CD4-positive, alpha-beta T cell treated with Interleukin-2 at 100 ng/mL for 4 hours (primary cell): ENCODE results near the gene CDK5.
"Not testable (repeated sequence)": the region's sequence is repeated elsewhere in the genome, so short reads cannot be mapped to it uniquely, and the experiment has no call there.

Experiments
- DNase-seq: peaks from one replicate; pipeline ENCODE4 v3.0.0-alpha.2; 2020; ENCODE audit warnings: low spot score

Gene CDK5

DNA sequence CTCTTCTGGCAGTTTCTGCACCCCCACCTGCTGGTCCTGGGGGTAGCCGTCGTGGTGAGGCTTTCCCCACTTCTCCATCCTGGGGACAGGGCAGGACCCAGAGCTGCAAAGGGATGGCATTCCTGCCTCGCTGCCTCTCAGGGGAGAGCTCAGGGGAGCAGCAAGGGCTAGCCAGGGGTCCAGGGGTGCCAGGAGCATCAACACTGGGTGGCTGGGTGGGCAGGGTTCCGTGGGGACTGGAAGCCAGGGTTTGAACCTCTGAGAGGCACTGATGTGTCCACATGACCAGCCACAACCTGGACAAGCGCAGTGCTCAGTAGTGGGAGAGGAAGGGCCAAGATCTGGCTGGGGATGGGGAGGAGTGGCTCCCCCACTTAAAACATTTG lies 23.8 kb downstream of the CDK5 start:
- DNase-seq = no peak

DNA sequence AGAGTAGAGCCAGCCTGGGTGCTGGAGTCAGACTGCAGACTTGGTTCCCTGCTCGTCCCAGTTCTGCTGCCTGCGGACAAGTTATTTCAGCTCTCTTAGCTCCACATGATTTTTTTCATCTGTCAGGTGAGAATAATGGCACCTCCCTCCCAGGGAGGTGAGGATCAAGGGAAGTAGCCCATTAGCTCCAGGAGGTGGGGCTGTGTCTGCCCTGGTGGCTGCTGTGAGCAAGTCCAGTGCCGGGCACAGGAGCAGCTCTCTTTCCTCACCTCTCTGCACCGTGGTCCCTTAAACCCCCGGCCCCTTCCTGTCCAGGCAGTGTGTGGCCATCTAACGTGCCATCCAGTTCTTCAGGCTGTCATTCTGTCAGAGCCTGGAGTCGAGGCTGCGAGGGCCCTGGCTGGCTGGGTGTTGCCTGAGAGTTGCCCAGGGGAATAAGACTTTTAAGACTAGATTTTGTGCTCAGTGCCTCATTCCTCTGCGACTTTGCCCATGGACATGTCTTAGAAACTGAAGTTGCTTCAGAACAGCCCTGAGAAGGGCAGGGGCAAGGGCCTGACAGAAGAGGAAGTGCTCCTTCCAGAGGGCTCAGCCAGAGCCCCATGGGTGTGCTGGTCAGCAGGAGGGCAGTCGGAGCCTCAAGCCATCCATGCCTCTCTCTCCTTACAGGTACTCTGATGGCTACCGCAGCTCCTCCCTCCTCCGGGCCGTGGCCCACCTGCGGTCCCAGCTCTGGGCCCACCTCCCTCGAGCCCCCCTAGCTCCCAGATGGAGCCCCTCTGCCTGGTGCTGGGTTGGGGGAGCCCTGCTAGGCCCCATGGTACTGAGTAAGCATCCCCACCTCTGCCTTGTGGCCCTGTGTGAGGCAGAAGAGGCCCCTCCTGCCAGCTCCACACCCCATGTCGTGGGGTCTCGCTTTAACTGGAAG lies 24.5 kb downstream of the CDK5 start:
- no peak for DNase-seq

DNA sequence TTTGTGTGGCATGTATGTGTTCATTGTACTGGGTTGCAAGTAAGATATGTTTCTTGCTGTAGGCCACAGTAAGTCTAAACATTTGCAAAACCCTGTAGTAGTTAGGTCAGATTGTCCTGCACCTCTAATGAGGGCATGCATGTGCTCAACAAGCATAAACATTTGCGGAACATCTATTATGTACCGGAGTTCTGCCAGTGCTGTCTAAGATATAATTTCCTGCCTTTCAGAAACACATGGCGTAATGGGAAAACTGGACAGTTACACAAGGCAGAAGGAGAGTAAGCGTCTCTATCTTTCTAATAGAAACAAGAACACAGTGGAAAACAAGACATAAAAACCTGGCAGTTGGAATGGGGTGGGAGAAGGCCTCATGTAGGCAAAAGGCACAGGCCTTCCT lies 26.7 kb downstream of the CDK5 start:
- no peak for DNase-seq

DNA sequence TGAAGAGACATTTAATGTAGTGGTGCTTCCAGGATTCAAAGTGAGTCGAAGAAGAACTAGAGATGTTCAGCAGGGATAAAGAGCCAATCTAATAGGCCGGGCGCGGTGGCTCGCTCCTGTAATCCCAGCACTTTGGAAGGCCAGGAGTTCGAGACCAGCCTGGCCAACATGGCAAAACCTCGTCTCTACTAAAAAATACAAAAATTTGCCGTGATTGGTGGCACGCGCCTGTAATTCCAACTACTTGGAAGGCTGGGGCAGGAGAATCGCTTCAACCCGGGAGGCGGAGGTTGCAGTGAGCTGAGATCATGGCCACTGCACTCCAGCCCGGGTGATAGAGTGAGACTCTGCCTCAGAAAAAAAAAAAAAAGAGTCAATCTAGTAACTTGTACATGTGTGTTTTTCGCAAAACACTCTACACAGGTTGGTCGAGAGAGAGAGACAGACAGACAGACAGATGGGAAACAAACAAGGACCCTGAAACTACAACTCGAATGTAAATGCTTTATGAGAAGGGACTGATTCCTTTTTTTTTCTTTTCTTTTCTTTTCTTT lies 28.7 kb downstream of the CDK5 start:
- no peak for DNase-seq

DNA sequence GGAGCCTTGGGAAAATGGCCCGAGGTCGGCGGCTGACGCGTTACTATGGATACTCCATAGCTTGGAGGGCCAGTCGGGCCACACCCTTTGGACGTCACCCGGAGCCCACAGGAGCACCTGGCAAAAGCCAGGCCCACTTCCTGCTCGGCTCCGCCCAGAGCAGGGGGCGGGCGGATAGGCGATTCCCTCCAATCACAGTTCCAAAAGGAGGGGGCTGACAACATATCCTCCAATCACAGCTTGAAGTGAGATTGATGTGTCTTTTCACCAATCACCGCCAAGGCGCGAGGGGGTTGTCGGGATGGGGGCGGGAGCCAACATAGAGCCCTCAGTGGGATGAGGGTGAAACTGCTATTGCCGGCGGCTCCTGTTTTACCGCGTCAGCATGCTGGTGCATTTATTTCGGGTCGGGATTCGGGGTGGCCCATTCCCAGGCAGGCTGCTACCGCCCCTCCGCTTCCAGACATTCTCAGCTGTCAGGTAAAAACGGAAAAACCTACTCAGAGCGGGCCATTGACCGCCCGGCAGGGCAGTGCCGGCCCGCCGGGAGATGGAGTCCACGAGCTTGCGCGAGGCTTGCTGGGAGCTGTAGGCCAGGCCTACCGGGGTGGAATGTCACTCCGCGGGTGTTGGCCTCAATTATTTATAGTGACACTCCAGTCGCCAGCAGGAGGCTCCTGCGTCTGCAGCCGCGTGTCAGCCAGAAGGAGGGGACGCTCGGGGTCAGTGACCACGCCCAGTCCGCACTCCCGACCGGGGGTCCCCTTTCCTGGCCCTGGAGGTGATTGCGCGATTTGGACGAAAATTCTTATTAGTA lies 29.4 kb downstream of the CDK5 start, which contains the start of gene ABCB8:
TSS of gene ABCB8 (plus strand) at position 320 of the 817 bp plus-strand sequence. CDS start at position 386, 66 bp downstream.
- DNase-seq = peak; percentile 100

DNA sequence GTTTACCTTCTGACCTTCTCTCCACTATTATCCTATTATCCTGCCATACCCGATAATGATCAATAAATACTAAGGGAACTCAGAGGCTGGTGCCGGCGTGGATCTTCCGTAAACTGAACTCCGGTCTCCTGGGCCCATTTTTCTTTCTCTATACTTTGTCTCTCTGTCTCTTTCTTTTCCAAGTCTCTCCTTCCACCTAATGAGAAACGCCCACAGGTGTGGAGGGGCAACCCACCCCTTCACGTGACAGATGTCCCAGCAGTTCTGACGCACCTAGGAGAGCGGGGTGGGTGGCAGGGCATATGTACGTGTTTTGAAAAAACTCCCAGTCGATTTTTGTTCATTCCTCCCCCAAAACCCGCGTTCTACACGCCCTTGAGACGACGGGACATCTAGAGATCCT lies 30.0 kb downstream of the CDK5 start:
- not testable (repeated sequence) for DNase-seq

DNA sequence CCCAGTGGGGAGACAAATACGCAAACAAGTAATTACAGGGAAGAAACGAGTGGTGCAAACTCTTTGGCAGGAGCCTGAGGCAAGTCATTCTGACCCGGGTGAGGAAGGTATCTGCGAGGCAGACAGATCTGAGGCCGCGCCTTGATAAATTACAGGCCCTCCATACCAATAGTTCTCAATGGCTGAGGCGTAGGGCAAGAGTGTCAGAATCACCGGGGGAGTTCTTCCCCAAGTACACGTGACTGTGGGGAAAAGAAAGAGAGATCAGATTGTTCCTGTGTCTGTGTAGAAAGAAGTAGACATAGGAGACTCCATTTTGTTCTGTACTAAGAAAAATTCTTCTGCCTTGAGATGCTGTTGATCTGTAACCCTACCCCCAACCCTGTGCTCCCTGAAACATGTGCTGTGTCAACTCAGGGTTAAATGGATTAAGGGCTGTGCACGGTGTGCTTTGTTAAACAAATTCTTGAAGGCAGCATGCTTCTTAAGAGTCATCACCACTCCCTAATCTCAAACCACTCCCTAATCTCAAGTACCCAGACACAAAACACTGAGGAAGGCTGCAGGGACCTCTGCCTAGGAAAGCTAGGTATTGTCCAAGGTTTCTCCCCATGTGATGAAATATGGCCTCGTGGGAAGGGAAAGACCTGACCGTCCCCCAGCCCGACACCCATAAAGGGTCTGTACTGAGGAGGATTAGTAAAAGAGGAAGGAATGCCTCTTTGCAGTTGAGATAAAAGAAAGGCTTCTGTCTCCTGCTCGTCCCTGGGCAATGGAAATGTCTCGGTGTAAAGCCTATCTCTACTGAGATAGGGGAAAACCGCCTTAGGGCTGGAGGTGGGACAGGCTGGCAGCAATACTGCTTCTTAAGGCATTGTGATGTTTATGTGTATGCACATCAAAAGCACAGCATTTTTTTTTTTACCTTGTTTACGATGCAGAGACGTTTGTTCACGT lies 30.6 kb downstream of the CDK5 start:
- DNase-seq = not testable (repeated sequence)

DNA sequence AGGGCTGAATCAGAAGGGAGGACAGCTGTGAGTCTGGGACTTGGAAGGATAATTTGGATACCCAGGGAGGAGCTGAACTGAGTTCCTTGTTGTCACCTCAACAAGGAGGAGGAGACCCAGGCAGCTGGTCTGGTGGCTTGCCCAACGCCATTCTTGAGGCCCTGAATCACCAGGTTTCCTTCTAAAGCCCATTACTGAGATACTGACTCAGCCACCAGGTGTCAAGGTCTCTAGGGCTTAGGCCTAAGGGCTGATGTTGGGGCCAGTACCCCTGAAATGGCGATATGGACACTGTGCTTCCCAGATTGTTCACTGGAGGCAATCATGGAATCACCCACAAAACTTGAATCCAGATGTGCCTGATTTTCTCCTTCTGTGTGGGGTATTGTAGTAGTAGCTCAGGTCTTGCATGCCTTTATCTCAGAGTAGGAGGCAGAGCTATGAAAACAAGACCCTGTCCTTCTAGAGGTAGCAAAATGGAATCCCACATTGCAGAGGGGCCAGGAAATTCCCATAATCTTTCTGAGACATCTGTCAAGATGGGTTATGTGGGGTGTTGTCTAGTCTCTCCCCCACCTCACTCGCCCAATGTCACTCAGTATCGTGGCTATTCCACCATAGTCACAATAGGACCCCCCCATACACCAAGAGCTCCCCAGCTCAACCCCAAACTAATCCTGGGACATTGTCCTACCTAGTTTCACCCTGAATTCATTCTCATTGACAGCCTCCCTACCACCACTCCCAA lies 31.6 kb downstream of the CDK5 start:
- no peak for DNase-seq

DNA sequence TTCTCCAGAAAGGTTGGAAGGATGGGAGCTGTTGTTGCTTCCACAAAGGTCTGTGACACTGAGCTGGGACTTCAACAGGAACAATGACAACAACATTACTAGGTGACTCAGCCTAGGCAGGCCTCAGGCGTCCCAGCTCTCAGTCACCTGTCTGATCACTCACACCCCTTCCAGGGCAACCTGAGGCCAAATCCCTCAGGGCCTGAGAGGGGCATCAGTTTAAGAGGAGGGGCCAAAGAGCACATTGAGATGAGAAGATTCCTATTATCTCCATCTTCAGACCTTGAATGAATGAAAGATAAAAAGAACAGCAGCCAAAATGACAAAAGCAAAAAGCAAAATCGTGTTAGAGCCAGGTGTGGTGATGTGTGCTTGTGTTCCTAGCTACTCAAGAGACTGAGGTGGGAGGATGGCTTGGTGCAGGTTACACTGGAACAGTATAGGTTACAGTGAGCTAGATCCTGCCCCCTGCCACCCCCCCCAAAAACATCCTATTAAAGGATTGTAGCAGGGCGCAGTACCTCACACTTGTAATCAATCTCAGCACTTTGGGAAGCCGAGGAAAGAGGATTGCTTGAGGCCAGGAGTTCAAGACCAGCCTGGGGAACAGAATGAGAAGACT lies 33.2 kb downstream of the CDK5 start, which contains the start of gene ATG9B:
TSS of gene ATG9B (minus strand) at position 60 of the 622 bp plus-strand sequence. CDS start 71 bp downstream, outside the sequence.
- no peak for DNase-seq

DNA sequence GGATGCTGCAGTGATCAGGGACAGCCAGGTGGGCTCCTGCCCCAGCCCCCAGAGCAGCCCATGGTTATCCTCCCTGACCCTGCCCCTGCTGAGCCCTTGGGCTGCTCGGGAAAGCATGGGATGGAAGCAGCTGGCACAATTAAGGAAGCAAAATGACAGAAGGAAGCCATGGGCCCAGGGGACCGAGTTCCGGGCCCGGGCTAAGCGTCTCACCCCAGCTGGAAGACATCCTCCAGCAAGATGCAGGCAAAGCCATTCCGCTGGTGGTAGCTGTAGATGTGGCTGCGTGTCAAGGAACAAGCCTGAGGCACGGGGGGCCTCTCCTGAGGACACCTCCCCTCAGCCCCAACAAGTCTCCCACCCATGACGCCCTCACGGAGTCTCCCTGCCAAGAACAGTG lies 34.5 kb downstream of the CDK5 start:
- no peak for DNase-seq

DNA sequence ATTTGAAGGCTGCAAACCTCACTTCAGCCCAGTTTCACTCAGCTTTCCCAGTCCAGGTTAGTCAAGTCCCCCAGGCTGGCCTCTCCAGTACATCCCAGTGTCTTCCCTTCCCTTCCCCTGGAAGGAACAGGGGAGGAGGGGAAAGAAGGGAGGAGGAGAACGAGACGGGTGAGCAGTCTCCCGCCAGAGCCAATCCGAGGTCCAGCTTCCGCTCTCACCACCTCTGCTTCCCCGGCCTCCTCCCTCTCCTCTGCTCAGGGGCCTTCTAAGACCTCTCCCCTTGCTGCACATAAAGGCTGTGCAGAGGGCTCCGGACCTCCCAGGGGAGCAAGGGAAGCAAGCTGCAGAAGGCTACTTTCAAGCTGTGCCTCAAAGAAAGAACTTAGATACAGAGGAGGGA lies 37.5 kb downstream of the CDK5 start:
- no peak for DNase-seq

DNA sequence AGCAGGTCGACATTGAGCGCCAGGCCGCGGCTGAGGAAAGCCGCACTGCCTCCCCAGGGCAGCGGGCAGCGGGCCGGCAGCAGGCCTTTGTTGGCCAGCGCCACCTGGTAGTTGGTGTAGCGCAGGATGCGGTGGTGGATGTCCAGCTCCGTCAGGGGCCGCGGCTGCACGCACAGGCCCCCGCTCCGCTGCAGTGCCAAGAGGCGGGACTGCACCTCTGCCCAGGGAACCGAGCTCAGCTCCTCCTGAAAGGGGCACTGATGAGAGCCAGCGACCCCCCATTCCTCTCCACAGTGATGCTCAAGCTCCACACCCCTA lies 38.6 kb downstream of the CDK5 start:
- DNase-seq = no peak

DNA sequence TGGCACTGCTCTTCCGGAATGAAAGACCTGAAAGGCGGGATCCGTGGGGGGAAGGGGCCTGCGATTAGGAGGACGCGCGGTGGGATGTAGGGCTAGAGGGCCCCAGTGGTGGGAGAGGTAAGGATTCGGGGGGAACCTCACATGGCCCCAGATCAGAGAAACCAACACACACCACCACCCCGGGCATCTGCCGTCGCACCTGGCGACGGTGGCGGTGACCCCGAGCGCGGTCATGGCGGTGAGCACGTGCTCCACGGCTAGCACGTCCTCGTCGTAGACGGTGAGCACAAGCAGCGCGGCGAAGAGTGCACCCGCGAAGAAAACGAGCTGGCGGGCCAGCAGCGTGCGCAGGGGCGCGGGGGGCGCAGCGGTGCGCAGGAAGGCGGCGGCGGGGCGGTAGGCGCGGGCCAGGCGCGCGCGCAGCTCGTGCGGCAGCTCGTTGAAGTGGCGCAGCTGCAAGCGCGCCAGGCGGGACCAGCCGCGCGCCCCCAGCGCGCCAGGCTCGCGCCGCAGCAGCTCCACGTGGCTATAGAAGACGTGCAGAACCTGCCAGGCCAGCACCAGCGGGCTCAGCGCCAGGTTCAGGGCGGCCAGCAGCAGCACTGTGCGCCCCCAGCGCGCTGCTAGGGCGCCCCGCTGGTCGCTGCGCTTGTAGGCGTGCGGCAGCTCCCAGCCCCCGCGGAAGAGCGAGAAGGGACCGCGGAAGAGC lies 39.1 kb downstream of the CDK5 start:
- peak; percentile 24 for DNase-seq

DNA sequence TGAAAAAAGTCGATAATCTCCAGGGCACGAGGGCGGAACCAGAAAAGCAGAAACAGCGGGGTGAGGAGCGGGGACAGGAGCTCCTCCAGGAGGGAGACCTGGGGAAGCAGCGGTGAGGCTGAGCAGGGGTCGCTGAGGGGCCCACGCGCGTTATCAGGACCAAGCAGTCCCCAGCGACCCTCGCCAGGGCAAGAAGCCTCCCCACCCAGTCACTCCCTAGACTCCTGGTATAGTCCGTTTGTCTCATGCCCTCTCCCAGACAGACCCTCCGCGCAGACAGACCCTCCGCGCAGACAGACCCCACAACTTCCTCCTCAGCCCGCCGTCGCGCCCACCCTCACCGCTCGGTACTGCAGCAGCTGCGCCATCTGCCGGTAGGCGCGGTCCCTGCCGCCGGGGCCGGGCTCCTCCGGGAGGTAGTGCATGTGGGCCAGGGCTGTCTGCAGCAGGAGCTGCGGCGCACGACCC lies 39.7 kb downstream of the CDK5 start:
- peak; percentile 82 for DNase-seq

DNA sequence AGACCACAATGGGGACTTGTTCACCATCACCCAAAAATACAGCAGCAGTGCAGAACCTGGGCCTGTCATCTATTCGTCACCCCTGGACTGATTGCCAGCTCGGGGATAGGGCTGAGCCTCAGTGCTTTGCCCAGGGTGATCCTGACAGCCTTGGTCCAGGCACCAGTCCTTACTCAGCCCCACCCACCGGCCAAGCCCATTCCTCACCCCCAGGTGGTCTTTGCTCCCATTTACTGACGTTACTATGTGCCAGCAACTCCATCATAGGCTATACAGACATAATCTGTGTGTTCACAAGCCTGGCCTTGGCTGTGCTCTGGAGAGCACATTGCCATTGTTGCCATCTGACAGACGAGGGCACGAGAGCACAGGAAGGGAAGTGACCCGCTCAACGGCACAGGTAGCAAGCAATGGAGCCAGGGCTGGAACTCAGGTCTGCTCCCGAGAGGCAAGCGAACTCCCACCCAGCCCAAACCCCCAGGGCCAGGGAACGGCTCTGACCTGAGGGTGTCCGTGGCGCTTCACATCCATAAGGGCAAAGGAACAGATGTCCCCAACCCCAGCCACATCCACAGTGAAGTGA lies 40.2 kb downstream of the CDK5 start:
- DNase-seq = no peak

DNA sequence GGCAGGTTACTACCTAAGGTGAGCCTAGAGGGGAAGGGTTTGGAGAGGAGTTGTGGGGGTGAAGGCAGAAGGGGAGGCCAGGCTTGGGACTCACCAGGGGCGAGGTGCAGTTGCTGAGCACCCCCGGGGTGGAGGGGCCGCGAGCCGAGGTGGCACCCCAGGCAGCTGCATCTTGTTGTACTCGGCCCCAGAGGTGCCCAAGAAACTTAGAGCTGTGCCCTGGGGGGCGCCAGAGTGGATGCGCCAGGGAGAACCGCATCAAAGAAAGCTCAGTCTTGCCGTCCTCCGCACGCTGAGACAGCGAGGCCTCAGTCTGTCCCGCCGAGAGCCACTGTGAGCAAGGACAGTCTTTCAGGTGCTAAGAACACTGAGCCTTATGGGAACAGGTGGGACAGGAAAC lies 40.8 kb downstream of the CDK5 start:
- DNase-seq = no peak

DNA sequence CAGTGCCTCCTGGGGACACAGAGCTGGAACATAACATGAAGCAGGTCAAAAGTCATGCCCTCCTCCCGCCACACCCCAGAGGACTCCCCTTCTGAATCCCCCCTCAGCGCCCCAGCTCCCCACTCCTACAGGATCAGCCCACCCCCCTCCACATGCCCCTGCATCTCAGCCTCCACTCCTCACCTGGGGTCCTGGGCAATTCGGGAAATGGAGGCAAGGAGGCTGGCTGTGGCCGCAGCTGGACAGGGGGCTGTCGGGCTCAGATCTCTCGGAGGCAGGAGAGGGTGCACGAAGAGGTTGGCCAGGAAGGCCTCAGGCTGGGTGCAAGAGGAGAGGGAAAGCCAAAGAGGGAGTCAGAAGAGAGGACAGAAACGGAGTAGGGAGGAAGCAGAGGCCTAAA lies 41.2 kb downstream of the CDK5 start:
- DNase-seq = no peak

DNA sequence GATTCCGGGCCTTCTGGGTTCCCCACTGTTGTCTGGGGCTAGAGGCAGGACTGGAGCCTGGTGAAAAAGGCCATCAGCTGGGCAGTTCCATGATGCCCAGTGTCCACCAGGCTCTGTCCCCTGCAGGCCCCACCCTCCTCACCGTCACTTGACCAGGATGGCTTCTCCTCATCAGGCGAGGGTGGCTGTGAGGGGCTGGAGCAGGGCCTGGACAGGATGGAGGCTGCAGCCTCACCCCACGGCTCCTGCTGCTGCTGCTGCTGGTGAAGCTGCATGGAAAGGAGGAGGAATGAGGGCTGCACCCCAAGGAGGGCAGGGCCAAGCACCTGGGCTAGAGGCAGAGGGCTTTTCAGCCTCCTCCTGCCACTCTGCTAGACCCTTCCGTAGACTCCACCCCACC lies 41.7 kb downstream of the CDK5 start:
- no peak for DNase-seq

DNA sequence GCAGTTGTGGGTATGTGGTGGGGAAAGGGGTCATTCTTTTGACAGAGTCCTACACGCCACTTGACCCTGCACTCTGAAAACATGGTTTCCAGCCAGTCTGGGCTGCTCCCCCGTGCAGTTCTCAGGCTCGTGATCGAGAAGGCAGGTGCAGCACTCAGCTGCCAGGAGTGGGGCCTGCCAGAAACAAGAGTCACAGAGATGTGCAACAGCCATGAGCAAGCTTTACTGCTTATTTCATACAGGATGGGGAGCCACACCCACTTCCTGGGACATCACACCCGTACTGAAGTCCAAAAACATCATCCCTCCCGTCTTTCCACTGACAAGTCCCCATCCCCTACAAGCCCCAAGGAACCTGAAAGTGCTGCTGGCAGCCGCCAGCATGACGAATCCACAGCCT lies 42.7 kb downstream of the CDK5 start:
- peak; percentile 56 for DNase-seq
